ENCODE measurements around the gene PYGO2. TPM values are rescaled to one million over a fixed set of nuclear protein-coding genes. Genes with fewer than 3 reads are reported as not detected.
A peak's percentile ranks its signal among the peaks of the same experiment; 100 is the strongest.
"Not testable (repeated sequence)": the region's sequence is repeated elsewhere in the genome, so short reads cannot be mapped to it uniquely, and the experiment has no call there.

The PYGO2 gene
- total and polyA plus RNA-seq, 5 experiments from 2014 or later = 21.5 to 57.3 (median 50.8) TPM

GRCh38 chr1:154910851-154911250, 50.7 kb downstream of the PYGO2 start:
- DNase-seq (no peak), ATAC-seq (no peak)
- Mint-ChIP-seq H3K36me3 (peaks cover 0 to 3% (median 0%) of the 10 kb centered on the region in 3 donors), H3K4me3 (no peak overlapping the region), H3K27me3 (peaks cover 0 to 3% (median 1%) of the 10 kb centered on the region in 5 donors), H3K9me3 (no peaks in the 10 kb centered on the region), H3K27ac (no peak overlapping the region), H3K4me1 (peaks cover 0 to 2% (median 0%) of the 10 kb centered on the region in 4 donors)
- POLR2A ChIA-PET = interaction anchor here (0.9 kb wide), 1 partner anchor 26 kb away, joined by 3 read pairs; the partner anchor contains the start of gene PMVK

DNA sequence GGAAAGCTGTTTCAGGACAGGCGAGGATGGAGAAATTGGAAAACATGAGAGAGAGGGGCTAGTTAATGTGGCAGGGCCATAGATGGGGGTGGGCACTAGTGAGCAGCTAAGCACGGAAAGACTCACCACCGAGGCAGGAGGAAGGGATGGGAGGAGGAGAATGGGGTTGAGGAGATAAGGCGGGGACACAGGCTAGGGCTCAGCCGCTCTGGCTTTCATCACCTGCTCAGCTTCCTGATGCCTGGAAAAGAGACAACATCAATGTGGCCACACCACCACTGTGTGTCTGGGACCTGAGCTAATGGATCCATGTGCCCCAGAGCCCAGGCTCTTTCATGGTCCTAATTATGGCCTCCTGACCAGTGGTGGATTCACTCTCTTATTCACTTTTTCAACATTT, 52.6 kb downstream of the PYGO2 start:
- H3K9me3 Mint-ChIP-seq = no peaks in the 10 kb centered on the region
- POLR2A ChIA-PET = no interaction called here
- DNase-seq = no peak

DNA sequence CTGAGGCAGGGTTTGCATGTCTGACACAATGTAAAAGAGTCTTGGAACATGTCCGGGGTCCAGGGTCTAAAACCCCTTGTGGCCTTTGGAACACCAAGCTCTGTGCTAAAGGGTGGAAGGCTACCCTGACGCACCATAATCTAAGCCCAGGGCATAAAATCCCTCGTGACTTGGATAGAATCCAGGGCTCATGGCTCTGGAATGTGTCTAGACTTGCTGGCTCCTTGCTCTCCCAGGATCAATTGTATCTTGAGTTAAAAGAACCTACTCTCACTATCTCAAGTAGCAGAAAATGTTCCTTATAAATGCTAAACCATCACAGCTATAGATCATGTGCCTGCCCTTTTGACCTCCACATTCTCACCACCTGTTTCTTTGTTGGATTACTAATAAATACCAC, 53.5 kb downstream of the PYGO2 start:
- DNase-seq, H3K27me3 Mint-ChIP-seq, H3K4me3 Mint-ChIP-seq, ATAC-seq, H3K36me3 Mint-ChIP-seq, POLR2A ChIA-PET, H3K9me3 Mint-ChIP-seq, H3K4me1 Mint-ChIP-seq: not testable (repeated sequence)
- peak overlapping the region in 1 of 10 donors; percentile 44 for H3K27ac Mint-ChIP-seq

More for the DNA sequence above, 52.6 kb downstream of the PYGO2 start:
- H3K4me1 Mint-ChIP-seq = peaks cover 0 to 2% (median 0%) of the 10 kb centered on the region in 4 donors
- H3K36me3 Mint-ChIP-seq = no peaks in the 10 kb centered on the region
- H3K27ac Mint-ChIP-seq = peak overlapping the region in 1 of 10 donors; percentile 44
- H3K4me3 Mint-ChIP-seq = no peak overlapping the region
- ATAC-seq = no peak
- H3K27me3 Mint-ChIP-seq = peaks cover 0 to 3% (median 1%) of the 10 kb centered on the region in 5 donors

Small RNA genes lying within 50 kb of the gene (microRNA-seq; reads per million reads assigned to microRNA genes)
- gene MIR4258 (ENCODE audit: borderline microRNAs expressed) = not detected

Other genes with a start within 250 kb of the PYGO2 start
- under 1 TPM in 1 of 2 experiments, not detected in 1; 0.08 TPM for gene KCNN3, start 91.5 kb downstream of the PYGO2 start, total RNA-seq
- gene KCNN3, start 91.5 kb downstream of the PYGO2 start, polyA plus RNA-seq = not detected
- 10 to 100 TPM; 11.7 to 13.5 TPM for gene PMVK, start 25.1 kb downstream of the PYGO2 start, total RNA-seq
- 10 to 100 TPM; 41.0 to 45.7 (median 45.1) TPM for gene PMVK, start 25.1 kb downstream of the PYGO2 start, polyA plus RNA-seq
- 100 to 1,000 TPM; 317 to 319 TPM for gene PBXIP1, start 5.7 kb downstream of the PYGO2 start, total RNA-seq
- 100 to 1,000 TPM; 182 to 239 (median 183) TPM for gene PBXIP1, start 5.7 kb downstream of the PYGO2 start, polyA plus RNA-seq
- 10 to 100 TPM; 60.7 to 68.5 TPM for gene SHC1, start 9.0 kb upstream of the PYGO2 start, total RNA-seq
- 10 to 100 TPM; 22.6 to 27.4 (median 24.4) TPM for gene SHC1, start 9.0 kb upstream of the PYGO2 start, polyA plus RNA-seq
- 10 to 100 TPM; 11.1 to 11.7 TPM for gene CKS1B, start 12.9 kb upstream of the PYGO2 start, total RNA-seq
- gene CKS1B, start 12.9 kb upstream of the PYGO2 start, polyA plus RNA-seq = 10 to 100 TPM; 58.0 to 66.6 (median 63.0) TPM
- 10 to 100 TPM; 46.6 to 46.8 TPM for gene FLAD1, start 21.6 kb upstream of the PYGO2 start, total RNA-seq
- 10 to 100 TPM; 30.9 to 41.8 (median 31.9) TPM for gene FLAD1, start 21.6 kb upstream of the PYGO2 start, polyA plus RNA-seq
- under 1 TPM; 0.77 to 0.91 TPM for gene LENEP, start 31.8 kb upstream of the PYGO2 start, total RNA-seq
- gene LENEP, start 31.8 kb upstream of the PYGO2 start, polyA plus RNA-seq = not detected
- gene ZBTB7B, start 41.0 kb upstream of the PYGO2 start, total RNA-seq = 10 to 100 TPM; 12.9 to 13.1 TPM
- gene ZBTB7B, start 41.0 kb upstream of the PYGO2 start, polyA plus RNA-seq = under 1 TPM; 0.12 to 0.59 (median 0.46) TPM
- gene DCST2, start 72.0 kb upstream of the PYGO2 start, total RNA-seq = 1 to 10 TPM in 1 of 2 experiments, under 1 TPM in 1; 0.83 to 1.1 TPM
- gene DCST2, start 72.0 kb upstream of the PYGO2 start, polyA plus RNA-seq = not detected
- gene DCST1, start 72.0 kb upstream of the PYGO2 start, total RNA-seq = not detected
- gene DCST1, start 72.0 kb upstream of the PYGO2 start, polyA plus RNA-seq = not detected
- 10 to 100 TPM; 21.1 to 21.9 TPM for gene ADAM15, start 89.5 kb upstream of the PYGO2 start, total RNA-seq
- 1 to 10 TPM; 2.8 to 4.5 (median 3.1) TPM for gene ADAM15, start 89.5 kb upstream of the PYGO2 start, polyA plus RNA-seq
- gene EFNA4, start 102.0 kb upstream of the PYGO2 start, total RNA-seq = 1 to 10 TPM; 4.6 to 5.3 TPM
- gene EFNA4, start 102.0 kb upstream of the PYGO2 start, polyA plus RNA-seq = 1 to 10 TPM; 1.0 to 2.6 (median 1.1) TPM
- 1 to 10 TPM in 1 of 2 experiments, under 1 TPM in 1; 0.88 to 1.2 TPM for gene EFNA3, start 117.1 kb upstream of the PYGO2 start, total RNA-seq
- 1 to 10 TPM in 1 of 3 donors, under 1 TPM in 2; 0.53 to 1.3 (median 0.56) TPM for gene EFNA3, start 117.1 kb upstream of the PYGO2 start, polyA plus RNA-seq
- gene EFNA1, start 166.1 kb upstream of the PYGO2 start, total RNA-seq = 1 to 10 TPM; 8.5 to 8.6 TPM
- 10 to 100 TPM in 1 of 3 donors, 1 to 10 TPM in 2; 2.9 to 12.0 (median 7.7) TPM for gene EFNA1, start 166.1 kb upstream of the PYGO2 start, polyA plus RNA-seq
- 10 to 100 TPM; 26.7 to 26.9 TPM for gene SLC50A1, start 174.1 kb upstream of the PYGO2 start, total RNA-seq
- gene SLC50A1, start 174.1 kb upstream of the PYGO2 start, polyA plus RNA-seq = 10 to 100 TPM; 50.3 to 72.7 (median 62.3) TPM
- gene DPM3, start 178.7 kb upstream of the PYGO2 start, total RNA-seq = 10 to 100 TPM; 45.2 to 59.8 TPM
- gene DPM3, start 178.7 kb upstream of the PYGO2 start, polyA plus RNA-seq = 100 to 1,000 TPM; 103 to 159 (median 159) TPM
- gene KRTCAP2, start 211.5 kb upstream of the PYGO2 start, total RNA-seq = 100 to 1,000 TPM; 148 to 152 TPM
- gene KRTCAP2, start 211.5 kb upstream of the PYGO2 start, polyA plus RNA-seq = 100 to 1,000 TPM; 453 to 495 (median 490) TPM
- 1 to 10 TPM; 4.0 to 4.1 TPM for gene TRIM46, start 212.1 kb upstream of the PYGO2 start, total RNA-seq
- gene TRIM46, start 212.1 kb upstream of the PYGO2 start, polyA plus RNA-seq = under 1 TPM; 0.40 to 0.92 (median 0.60) TPM
- gene THBS3, start 246.1 kb upstream of the PYGO2 start, total RNA-seq = 10 to 100 TPM; 36.8 to 37.9 TPM
- 1 to 10 TPM; 1.2 to 3.8 (median 3.0) TPM for gene THBS3, start 246.1 kb upstream of the PYGO2 start, polyA plus RNA-seq
- 10 to 100 TPM; 26.9 to 27.1 TPM for gene MTX1, start 246.9 kb upstream of the PYGO2 start, total RNA-seq
- gene MTX1, start 246.9 kb upstream of the PYGO2 start, polyA plus RNA-seq = 10 to 100 TPM; 45.8 to 50.7 (median 48.5) TPM

Measured in naive thymus-derived CD8-positive, alpha-beta T cell (primary cell).